ENCODE results near the gene FAM114A1.

The FAM114A1 gene

DNA sequence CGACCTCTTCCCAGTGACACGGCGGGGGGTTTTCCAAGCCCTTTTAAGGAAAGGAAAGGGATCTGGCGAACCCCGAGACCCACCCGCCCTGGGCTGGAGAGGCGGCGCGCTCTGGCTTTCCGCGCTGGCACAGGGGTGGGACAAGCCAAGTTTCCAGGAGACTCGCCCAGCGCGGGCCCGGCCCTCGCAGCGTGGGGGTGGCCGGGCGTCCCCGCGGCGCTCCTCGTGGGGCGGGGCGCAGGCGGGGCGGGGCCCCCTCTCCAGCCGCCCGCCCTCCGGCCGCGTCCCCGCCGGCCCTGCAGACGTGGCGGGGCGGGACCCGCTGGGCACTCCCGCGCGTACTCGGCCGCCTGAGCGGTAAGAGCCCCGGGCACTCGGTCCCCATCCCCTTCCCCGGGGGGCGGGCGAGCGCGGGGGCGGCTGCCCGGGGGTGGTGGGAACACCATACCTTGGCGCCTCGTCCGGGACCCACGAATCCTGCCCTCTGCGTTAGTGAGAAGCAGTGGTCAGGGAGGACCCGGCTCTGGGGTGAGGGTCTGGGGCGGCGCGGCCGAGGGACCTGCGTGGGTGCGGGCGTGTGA, at the start of gene FAM114A1:
Gene FAM114A1 (plus strand): TSS at position 329 of the 581 bp plus-strand sequence. CDS start 10,273 bp downstream, outside the sequence.
- peak; percentile 10 for DNase-seq

DNA sequence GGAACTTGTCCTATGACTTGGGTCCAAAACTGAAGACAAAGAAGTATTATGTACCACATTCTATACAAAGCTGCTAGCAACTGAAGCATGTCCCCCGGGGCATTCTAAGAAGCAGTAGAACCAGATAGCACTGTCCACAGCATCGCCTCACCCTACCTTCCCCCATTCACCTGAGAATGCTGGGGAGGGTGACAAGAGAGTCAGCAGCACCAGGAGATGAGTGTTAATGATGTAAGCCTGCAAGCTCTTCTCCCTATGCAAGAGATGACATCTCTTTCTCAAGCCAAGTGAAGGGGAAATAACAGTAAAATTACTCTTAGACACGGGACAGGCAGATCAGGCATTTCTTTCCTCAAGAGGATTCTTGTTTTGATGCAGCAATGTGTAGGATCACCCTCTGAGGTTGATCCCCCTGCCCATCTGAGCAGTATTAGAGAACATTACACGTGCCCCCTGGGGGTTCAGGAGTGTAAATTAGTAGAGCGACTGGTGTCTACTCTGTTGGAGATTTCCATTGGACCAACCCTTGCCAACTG, 49.1 kb upstream of the FAM114A1 start:
- DNase-seq, result no peak

DNA sequence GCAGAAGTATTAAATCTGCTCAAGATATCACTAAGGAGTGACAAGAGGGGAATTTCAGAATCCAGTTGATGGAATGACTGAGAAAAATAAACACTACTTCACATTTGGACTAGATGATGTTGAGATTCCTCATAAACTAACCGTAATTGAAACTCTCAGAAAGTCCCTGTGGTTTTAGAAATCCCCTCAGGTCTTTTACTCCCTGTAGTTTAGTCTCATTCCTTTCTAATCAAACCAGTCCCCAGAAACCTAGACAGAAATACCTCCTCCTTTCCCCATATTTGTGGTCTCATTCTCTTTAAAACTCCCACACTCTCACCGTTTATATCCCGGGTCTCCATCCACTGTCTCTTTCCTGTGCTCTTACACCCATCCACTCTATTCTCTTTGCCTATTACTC, 48.0 kb upstream of the FAM114A1 start:
- DNase-seq, result no peak

GRCh38 chr4:38820329-38821061, 47.1 kb upstream of the FAM114A1 start:
- DNase-seq, result no peak

DNA sequence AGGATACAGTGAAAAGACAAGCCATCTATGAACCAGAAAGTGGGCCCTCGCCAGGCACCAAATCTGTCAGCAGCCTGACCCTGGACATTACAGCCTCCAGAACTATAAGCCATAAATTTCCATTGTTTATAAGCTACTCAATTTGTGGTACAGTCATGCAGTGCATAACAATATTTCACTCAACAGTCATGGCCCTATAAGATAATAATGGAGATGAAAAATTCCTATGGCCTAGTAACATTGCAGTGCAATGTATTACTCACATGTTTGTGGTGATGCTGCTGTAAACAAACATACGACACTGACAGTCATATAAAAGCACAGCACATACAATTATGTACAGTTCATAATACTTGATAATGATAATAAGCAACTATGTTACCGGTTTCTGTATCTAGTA, 45.9 kb upstream of the FAM114A1 start:
- DNase-seq, result no peak

- DNase-seq, result no peak
Measured at GRCh38 chr4:38822748-38823303, 44.8 kb upstream of the FAM114A1 start.

GRCh38 chr4:38823766-38824165, 43.8 kb upstream of the FAM114A1 start:
- DNase-seq, result no peak

DNA sequence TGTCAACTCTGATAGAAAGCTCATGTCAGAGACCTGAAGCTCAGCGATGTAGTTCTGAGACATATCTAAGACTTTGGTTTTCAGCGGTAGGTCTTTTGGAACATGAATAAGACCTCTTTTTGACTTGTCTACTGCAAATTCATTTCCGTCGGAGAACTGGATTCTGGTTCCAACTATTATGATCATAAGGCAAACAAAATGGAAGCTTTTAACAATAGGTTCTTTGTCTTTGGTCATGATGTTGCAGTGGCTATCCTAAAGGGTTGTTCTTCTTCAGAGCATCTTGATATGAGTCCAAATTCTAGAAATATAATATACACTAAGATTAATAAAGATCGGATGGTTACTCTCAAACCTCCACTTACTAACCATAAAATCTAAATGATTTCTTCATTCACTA, 38.4 kb upstream of the FAM114A1 start:
- DNase-seq, result no peak

GRCh38 chr4:38831653-38832052, 36.0 kb upstream of the FAM114A1 start:
- DNase-seq, result no peak

DNA sequence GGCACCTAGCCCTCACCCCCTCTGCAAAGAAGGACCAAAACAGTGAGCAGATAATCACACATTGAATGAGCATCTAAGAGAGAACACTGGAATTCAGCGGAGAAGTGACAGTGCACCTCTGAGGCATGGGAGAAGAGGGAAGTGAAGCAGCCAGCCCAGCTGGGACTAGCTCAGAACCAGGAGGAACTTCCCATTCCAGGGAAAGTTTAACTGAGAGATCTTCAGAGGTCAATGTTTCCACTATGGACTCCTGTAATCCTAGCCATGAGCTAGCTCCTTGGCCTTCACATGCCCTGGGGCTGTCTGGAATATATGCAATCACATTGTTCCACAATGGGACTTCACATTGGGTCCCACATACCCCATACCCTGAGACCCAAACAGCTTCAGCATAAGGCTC, 35.4 kb upstream of the FAM114A1 start:
- no peak for DNase-seq

- DNase-seq, result no peak
Measured at GRCh38 chr4:38832624-38833528, 34.7 kb upstream of the FAM114A1 start.

DNA sequence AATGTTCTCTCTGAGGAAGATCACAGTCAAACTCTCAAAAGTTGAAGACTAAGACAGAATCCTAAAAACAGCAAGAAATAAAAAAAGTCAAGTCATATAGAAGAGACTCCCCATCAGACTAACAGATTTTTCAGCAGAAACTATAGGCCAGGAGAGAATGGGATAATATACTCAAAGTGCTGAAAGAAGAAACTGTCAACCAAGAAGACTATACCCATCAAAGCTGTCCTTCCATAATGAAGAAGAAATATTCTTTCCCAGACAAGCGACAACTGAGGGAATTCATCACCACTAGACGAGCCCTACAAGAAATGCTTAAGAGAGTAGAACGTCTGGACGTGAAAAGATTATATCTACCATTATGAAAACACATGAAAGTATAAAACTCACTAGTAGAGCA, 33.0 kb upstream of the FAM114A1 start:
- DNase-seq, result no peak

DNA sequence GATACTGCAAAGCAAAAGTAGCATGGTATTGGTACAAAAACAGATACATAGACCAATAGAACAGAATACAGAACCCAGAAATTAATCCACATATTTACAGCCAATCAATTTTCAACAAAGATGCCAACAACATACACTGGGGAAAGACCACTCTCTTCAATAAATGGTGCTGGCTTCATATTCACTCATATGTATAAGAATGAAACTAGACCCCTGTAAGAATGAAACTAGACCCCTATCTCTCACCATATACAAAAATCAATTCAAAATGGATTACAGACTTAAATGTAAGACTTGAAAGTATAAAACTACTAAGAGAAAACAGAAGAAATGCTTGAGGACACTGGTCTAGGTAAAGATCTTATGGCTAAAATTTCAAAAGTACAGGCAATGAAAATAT, 30.3 kb upstream of the FAM114A1 start:
- DNase-seq, result no peak

DNA sequence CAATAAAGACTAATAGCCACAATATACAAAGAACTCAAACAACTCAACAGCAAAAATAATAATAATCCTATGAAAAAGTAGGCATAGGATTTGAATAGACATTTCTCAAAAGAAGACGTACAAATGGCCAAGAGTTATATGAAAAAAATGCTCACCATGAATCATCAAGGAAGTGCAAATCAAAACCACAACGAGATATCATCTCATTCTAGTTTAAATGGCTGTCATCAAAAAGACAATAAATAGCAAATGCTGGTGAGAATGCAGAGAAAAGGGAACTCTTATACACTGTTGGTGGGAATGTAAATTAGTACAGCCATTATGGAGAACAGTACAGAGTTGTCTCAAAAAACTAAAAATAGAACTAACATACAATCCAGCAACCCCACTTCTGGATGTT, 29.8 kb upstream of the FAM114A1 start:
- DNase-seq, result peak; percentile 33

GRCh38 chr4:38842994-38843393, 24.6 kb upstream of the FAM114A1 start:
- DNase-seq, result no peak

GRCh38 chr4:38846015-38846414, 21.6 kb upstream of the FAM114A1 start:
- DNase-seq, result no peak

DNA sequence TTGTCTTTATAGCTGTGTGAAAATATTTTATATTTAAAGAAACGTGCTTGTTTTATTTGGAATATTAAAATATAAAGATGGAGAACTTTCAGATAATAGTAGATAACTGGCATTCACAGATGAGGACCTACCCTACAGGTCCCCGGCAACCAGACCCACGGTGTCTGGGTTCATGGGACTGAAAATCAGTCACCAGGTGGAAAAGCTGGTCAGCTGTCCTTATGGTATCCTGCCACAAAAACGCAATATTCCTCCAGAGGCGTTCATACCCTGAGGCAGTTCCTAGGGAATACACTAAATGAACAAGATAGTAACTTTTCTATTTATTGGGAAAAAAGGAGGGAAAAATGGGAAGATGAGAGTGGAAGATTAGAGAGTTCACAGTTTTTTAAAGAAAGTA, 12.1 kb upstream of the FAM114A1 start:
- DNase-seq, result no peak

GRCh38 chr4:38856046-38856445, 11.6 kb upstream of the FAM114A1 start:
- DNase-seq, result peak; percentile 24

DNA sequence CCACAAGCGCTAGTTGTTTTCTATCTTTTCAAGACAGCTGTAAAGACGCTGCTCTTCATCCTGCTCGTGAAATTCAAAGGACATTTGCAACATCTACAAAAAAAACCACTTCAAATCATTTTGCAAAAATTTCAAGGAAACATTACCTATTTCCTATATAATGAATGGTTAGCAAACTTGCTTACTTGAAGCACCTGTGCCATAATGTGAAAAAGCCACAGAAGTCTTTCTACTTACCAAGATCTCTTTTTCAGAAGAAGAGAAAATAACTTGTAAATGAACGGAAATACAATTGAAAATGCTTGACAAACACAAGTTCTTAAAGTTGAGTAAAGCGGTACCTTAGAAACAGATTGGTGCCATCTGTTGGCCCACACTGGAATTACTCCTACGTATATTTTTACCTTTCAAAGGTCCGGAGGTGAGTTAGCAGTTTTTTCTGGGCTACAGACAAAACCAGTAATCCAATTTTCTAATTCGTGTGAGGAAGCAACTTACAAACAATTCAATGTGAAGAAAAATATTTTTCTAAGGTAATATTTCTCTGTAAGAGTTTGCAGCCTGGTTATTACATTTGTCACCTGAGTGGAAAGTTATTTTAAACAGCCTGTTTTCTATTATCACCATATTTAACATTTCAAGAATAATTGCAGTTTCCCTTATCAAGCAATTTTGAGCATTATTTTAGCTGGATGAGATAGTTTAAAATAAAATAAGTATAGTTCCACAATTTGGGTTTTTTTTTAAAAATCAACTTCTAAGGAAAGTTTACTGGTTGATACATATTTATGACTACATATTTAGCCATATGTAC, 10.9 kb upstream of the FAM114A1 start, which contains the start of gene TLR6:
Gene TLR6 (minus strand): TSS at position 294 of the 814 bp plus-strand sequence. CDS start 27,344 bp downstream, outside the sequence.
- DNase-seq, result peak; percentile 81

DNA sequence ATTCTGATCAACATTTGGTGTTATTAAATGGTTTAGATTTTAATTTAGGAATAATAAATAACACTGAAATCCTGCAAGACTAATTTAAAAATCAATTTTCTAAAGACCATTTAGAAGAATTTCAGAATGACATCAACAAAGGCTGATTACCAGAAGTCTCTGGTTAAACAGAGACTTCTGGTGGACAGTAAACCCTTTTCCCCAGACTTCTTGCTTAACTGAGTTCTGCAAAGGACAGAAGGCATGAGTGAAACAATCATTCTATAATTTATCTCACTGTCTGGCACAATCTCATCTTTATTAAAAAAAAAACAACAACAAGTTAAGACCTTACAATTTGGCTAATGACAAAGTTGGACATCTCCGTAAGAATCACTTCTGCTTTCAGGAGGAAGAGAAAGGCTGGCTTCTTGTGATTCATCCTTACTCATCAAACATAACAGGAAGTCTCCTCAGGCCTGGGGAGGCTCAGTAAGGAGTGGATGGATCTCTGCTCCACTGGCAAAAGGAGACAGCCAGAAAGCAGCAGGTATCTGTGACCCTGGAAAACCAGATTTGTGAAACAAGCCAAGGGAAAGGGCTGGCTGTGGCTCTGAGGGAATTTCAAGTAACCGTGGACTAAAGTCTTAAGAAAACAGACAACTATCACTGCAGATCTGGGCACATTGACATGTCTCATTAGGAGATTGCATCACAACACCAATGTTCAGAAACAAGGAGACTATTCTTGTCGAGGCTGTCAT, 10.1 kb upstream of the FAM114A1 start:
- peak; percentile 31 for DNase-seq

DNA sequence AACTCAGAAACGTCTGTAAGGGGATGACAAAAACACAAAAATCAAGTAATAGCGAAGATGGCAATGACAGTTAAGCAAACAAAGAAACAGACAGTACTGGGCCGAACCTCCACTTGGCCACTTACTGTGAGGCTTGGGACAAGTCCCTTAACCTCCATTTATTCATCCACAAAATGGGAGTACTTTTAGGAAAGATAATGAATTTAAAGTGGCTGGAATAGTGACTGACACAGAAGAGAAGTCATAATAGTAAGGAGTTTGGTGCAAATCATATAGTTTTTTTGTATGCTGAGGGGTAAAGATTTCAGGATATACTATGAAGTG, 9.5 kb upstream of the FAM114A1 start:
- no peak for DNase-seq

Data from CD4-positive, alpha-beta T cell treated with Interleukin-12 subunit alpha and Interleukin-12 subunit beta, for 1 hour (primary cell).